HepG2 (cell line): ENCODE measurements around the gene PPP4C. TPM values are rescaled to one million over a fixed set of nuclear protein-coding genes. Genes with fewer than 3 reads are reported as not detected.

Experiments used
- BRCA1 ChIP-seq: sonication (generic); formaldehyde crosslinking; IDR thresholded peaks from 2 replicates; pipeline ENCODE4 v1.4.0; 2020; ENCODE audit warnings: missing genetic modification reagents
- HOXD1 ChIP-seq: sonication (generic); formaldehyde crosslinking; IDR thresholded peaks from 2 replicates; pipeline ENCODE4 v1.5.0; 2020; ENCODE audit warnings: missing genetic modification reagents
- KDM5A ChIP-seq: fragments of 200-600 bp; sonication (generic); IDR thresholded peaks from 2 replicates; pipeline ENCODE4 v1.7.0; 2018; ENCODE audit warnings: antibody characterized with exemption, mild to moderate bottlenecking, low read length, borderline replicate concordance
- MYC ChIP-seq: sonication (generic); formaldehyde crosslinking; IDR thresholded peaks from 2 replicates; pipeline ENCODE4 v1.9.0; 2021; ENCODE audit warnings: missing genetic modification reagents, borderline replicate concordance
- NFIB ChIP-seq: sonication (generic); formaldehyde crosslinking; IDR thresholded peaks from 2 replicates; pipeline ENCODE4 v1.9.0; 2021; ENCODE audit warnings: missing genetic modification reagents, mild to moderate bottlenecking, borderline replicate concordance
- PLRG1 ChIP-seq: fragments of 450-650 bp; conservative IDR thresholded peaks from 2 replicates; pipeline ENCODE4 v1.6.1; 2016
- POGK ChIP-seq: sonication (generic); formaldehyde crosslinking; conservative IDR thresholded peaks from 2 replicates; pipeline ENCODE4 v1.8.0; 2022; ENCODE audit warnings: mild to moderate bottlenecking, moderate library complexity, missing genetic modification reagents
- RERE ChIP-seq: IDR thresholded peaks from 2 replicates; pipeline ENCODE4 v1.6.1; 2016; ENCODE audit warnings: low read depth, missing genetic modification reagents, missing compliant biosample characterization
- TFAP4 ChIP-seq: sonication (generic); IDR thresholded peaks from 2 replicates; pipeline ENCODE4 v1.6.1; 2016; ENCODE audit warnings: low read depth, borderline replicate concordance
- THAP9 ChIP-seq: sonication (generic); formaldehyde crosslinking; IDR thresholded peaks from 2 replicates; pipeline ENCODE4; 2020; ENCODE audit warnings: missing genetic modification reagents, mild to moderate bottlenecking, borderline replicate concordance
- ZNF414 ChIP-seq: sonication (generic); formaldehyde crosslinking; IDR thresholded peaks from 2 replicates; pipeline ENCODE4 v1.5.0; 2020; ENCODE audit warnings: missing genetic modification reagents
- ZNF770 ChIP-seq: sonication (generic); formaldehyde crosslinking; IDR thresholded peaks from 2 replicates; pipeline ENCODE4 v1.5.0; 2020; ENCODE audit warnings: mild to moderate bottlenecking, missing genetic modification reagents
- ZNF777 ChIP-seq: sonication (generic); formaldehyde crosslinking; IDR thresholded peaks from 2 replicates; pipeline ENCODE4 v1.4.0; 2020; ENCODE audit warnings: missing genetic modification reagents
- ZSCAN21 ChIP-seq: sonication (generic); formaldehyde crosslinking; IDR thresholded peaks from 2 replicates; pipeline ENCODE4 v1.8.0; 2022; ENCODE audit warnings: mild to moderate bottlenecking, missing genetic modification reagents, moderate library complexity, borderline replicate concordance
- polyA plus RNA-seq, 8 experiments: library from polyadenylated mRNA; depleted of rRNA in 3 of 8; stranded (reverse) in 7 of 8; unstranded in 1 of 8; fragments of >200 nt; fragmentation: Illumina TruSeq in 4 of 8; extraction: Trizol in 4 of 8; gene quantifications; 2 replicates each; pipeline versions ENCODE4 v1.2.1 to v1.2.3, GENCODE V29; 2011 to 2016; ENCODE audit warnings: low read depth in 4 of 8, missing spikeins in 1 of 8, mixed read lengths in 1 of 8; ENCODE audit not compliant: insufficient read depth in 1 of 8
- total RNA-seq, 5 experiments: library from RNA; depleted of rRNA; stranded (reverse); fragments of >200 nt; fragmentation: Illumina TruSeq; extraction: Trizol; gene quantifications; 2 replicates each; pipeline ENCODE4 v1.2.3, GENCODE V29; 2016; ENCODE audit warnings: low read depth in 1 of 5

The PPP4C gene
- total and polyA plus RNA-seq, 2 of the 13 experiments (the other 11 are each of a cell fraction or from before 2014, with no cell fraction given) = 176 to 220 TPM

- peak; percentile 92 for TF ChIP-seq THAP9 (CRISPR knock-in tag)
- peak; percentile 96; the same call in 1 of the 2 replicates for TF ChIP-seq ZNF414
- no peak for TF ChIP-seq PLRG1
- peak; percentile 91 for TF ChIP-seq ZSCAN21 (CRISPR knock-in tag)
- peak; percentile 82 for TF ChIP-seq ZNF777 (CRISPR knock-in tag)
- TF ChIP-seq RERE (CRISPR knock-in tag) = no peak; the same call in 1 of the 2 replicates
- no peak for TF ChIP-seq KDM5A
- peak; percentile 88; the same call in 1 of the 2 replicates for TF ChIP-seq HOXD1
- TF ChIP-seq BRCA1 (CRISPR knock-in tag) = peak; percentile 81; the same call in 1 of the 2 replicates
- no peak for TF ChIP-seq NFIB
- peak; percentile 62; the same call in 1 of the 2 replicates for TF ChIP-seq ZNF770 (CRISPR knock-in tag)
- TF ChIP-seq POGK (CRISPR knock-in tag) = peak; percentile 91
- TF ChIP-seq MYC (CRISPR knock-in tag) = peak; percentile 77; the same call in 1 of the 2 replicates
- 0 out of 2 replicates have a peak, but pooled peaks have one; percentile 44 for TF ChIP-seq TFAP4
Measured at GRCh38 chr16:30052671-30053372, 23.0 kb upstream of the PPP4C start (continued).
